T1000 (cell line): ENCODE results near the gene PALM2AKAP2.
A peak's percentile ranks its signal among the peaks of the same experiment; 100 is the strongest.

Source experiments
- DNase-seq: peaks from one replicate; lab custom pipeline; 2025; ENCODE audit warnings: mixed read lengths; lab: John Stamatoyannopoulos, UW

PALM2AKAP2 gene

GRCh38 chr9:109779711-109780452 lies at the start of gene PALM2AKAP2:
Gene PALM2AKAP2, plus strand, starts transcription at chr9:109780198. Its CDS starts 291 bp downstream, at chr9:109780489.
- DNase-seq: peak; percentile 36

DNA sequence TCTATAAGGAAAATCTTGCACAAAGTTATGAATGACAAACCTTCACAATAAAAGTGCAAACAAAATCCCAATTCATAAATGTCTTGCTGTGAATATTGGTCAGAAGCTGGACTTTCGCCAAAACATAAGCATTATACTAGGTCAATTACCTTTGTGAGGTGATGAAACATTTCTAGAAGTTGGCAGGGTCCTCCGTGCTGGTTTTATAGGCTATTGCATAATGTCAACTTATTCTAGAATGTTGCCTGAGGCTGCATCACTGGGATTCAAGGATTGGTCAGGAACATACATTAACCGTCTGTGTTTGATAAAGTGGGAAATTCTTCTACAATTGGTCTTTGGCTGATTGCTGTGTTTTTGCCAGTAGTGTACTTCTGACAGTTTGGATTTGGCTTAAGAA lies 49.8 kb upstream of the PALM2AKAP2 start:
- peak; percentile 8 for DNase-seq

DNA sequence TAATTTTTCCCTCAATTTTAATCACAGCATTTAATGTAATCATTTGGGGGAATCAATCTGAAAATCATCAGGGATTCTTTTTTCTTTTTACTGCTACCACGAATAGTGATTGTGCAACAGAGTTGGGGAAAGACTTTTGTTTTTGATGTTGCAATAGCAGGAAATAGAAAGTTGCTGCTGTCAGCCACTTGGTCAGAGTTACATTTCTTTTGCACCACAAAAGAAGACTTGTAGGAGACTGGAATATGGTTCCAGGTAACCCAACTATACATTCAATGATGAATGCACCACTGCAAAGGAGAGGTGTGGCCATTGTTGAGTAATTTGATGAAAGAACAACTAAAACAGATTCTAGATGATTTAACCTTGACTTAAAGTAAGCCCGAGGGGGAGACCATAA lies 46.3 kb upstream of the PALM2AKAP2 start:
- no peak for DNase-seq

- no peak for DNase-seq
Measured at GRCh38 chr9:109734814-109735213, 45.2 kb upstream of the PALM2AKAP2 start.

- DNase-seq: no peak
Measured at GRCh38 chr9:109735801-109736200, 44.2 kb upstream of the PALM2AKAP2 start.

DNA sequence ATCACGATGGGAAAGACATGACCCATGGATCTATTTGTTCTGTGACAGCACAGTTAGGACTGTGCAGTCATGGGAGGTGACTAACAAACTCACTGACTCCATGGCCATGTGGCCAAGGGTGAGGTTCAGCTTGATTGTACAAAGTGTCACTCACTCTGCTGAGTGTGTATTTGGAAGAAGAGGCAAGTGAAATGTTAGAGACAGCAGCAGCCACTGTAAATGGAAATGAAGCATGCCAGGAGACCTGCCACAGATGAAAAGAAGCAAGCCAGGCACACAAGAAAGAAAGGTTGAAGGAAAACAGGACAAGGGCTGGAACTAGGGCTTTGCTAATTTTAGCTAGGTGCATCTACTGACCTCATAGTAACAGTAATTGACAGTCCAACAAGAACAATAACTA lies 42.7 kb upstream of the PALM2AKAP2 start:
- DNase-seq: no peak

DNA sequence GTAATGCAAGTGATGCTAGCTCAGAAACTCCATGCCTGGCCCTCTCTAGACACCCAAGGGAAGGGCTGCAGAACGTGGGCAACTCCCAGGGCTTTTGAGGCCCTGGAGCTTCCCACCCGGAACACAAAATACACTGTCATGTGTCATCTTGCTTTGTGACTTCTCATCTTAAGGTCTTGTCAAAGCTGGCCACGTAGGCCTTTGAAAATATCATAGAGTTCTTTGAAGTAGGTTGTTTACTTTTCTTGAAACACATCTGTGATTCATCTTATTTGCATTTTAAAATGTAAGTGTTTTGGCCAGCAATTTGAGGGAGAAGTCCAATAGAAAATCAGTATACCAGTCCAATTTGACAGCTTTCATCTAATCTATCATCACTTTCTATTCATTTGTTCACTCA lies 40.2 kb upstream of the PALM2AKAP2 start:
- DNase-seq: no peak

- DNase-seq: no peak
Measured at GRCh38 chr9:109742776-109743348, 37.1 kb upstream of the PALM2AKAP2 start.

GRCh38 chr9:109743696-109744095 lies 36.3 kb upstream of the PALM2AKAP2 start:
- no peak for DNase-seq

DNA sequence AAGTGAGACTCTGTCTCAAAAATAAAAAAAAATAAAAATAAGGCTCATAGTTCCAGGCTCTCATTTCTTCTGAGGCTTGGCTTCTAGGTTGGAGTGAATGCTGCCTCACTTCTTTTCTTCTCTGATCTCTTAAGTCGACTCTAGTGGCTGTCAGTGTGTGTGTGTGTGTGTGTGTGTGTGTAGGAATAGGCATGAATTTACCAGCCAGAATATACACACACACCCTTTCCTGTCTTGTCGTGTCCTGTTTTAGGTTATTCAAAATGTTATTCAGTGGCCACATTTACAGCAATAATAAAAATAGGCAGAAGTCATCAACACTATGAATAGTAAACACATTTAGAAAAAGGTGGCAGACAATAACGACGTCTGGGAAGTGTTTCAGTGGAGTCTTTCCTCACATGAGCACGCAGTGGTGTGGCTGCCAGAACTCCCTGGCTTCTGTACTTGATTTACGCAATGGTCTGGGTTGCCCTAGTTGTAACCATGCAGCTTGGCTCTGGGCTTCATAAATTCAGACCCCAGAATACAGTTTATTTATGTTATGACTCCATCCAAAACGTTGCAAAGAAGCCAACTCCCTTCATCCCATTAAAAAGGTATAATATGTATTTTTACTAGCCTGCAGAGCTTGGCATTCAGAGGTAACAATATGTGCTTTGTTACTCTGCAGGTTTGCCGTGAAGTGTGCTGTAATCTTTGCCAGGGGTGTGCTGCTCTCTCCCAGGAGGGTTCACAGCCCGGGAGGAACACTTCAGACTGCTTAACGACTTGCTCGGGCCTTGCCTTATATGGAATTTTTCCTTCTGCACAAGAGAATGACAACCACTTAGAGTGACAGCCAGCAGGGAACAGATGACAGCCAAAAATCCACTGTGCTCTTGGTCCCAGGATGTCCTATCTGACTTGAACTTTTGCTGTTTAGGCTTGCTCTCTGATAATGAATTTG lies 34.4 kb upstream of the PALM2AKAP2 start:
- DNase-seq: no peak

GRCh38 chr9:109751253-109751652 lies 28.7 kb upstream of the PALM2AKAP2 start:
- DNase-seq: no peak

- no peak for DNase-seq
Measured at GRCh38 chr9:109753308-109753707, 26.7 kb upstream of the PALM2AKAP2 start.

- no peak for DNase-seq
Measured at GRCh38 chr9:109755040-109755439, 25.0 kb upstream of the PALM2AKAP2 start.

DNA sequence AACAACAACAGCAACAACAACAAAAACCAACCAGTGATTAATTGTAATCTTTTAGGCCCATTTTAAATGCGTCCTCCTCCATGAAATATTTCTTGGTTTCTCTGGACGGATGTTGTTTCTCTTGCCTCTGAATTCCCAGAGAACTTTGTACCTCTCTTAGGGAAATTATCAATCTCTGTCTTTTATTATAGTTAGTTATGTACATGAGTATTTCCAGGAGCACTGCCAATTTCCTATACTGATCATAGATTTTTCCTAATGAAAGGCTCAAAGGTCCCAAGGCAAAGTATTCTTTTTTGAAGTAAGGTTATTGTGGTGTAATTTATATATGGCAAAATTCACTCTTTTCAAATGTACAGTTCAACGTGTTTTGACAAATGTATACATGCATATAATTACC lies 20.4 kb upstream of the PALM2AKAP2 start:
- no peak for DNase-seq

GRCh38 chr9:109765278-109765677 lies 14.7 kb upstream of the PALM2AKAP2 start:
- no peak for DNase-seq

GRCh38 chr9:109765830-109766229 lies 14.2 kb upstream of the PALM2AKAP2 start:
- no peak for DNase-seq

DNA sequence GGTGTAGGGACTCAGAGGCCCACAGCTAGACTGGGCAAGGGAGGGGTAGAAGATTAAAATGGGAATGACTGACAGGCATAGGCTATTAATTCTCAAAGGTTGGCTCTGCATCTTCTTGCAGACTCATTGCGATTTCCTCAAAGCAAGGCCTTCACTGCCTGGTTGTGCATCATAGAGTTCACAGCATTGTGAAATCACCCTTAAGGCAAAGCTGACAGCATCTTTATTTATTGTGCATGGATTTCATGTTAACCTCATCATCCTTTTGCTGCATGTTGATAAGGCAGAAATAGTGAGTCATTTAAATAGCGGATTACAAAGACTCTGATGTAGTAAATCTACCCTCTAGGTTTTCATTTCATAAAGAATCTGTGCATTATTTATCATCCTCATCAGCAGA lies 13.6 kb upstream of the PALM2AKAP2 start:
- peak; percentile 35 for DNase-seq

DNA sequence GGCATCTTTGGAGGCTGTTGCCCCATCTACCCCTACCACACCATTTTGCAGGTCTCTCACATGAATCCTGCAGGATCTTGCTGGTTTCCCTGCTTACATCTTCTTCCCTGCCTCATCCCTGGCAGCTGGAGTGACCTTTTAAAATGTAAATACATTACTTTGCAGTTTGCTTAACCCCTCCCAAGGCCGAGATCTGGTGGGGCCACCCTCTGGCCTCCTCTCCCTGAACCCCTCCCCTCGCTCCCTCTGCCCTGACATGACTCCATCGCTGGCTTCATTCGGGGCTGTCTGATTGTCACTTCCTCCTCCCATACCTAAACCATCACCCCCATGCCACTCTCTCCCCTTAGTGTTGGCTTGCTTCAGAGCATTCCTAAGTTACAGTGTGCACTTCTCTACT lies 12.6 kb upstream of the PALM2AKAP2 start:
- no peak for DNase-seq

- DNase-seq: no peak
Measured at GRCh38 chr9:109767814-109768213, 12.2 kb upstream of the PALM2AKAP2 start.

DNA sequence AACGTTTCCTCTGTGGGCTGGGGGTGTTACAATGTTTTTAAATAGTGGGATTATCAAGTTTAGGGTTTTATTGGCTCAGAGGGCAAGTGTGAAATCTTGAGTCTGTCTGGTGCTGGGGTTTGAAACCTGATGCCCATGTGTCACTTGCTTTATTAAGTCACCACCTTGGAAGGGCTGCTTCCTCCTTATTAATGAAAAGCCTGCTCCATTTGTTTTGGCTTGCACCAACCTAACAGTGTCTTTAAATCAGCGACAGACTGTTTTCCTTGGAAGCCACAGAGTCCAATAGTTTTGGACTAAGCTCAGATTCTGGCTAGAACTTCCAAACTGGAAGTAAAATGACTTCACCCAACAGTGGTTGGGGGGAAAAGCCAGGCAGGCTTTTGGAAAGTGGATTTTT lies 10.7 kb upstream of the PALM2AKAP2 start:
- no peak for DNase-seq

DNA sequence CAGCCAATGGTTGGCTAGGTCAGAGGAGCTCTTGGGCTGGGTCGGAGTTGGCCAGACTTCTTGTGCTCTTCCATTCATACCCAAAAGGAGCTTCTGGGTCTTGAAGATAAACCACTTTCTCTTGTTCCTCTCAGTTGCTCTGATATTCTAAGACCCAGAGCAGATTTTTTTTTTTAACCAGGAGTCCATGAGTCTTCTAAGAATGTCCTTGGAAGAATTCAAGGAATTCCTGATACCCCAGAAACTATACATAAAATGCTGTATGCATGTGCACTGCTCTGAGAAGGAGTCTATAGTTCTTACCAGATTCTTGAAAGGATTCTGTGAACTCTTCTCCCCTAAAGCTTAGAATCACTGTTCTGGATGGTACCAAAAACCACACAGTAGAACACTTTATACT lies 9.9 kb upstream of the PALM2AKAP2 start:
- DNase-seq: no peak

DNA sequence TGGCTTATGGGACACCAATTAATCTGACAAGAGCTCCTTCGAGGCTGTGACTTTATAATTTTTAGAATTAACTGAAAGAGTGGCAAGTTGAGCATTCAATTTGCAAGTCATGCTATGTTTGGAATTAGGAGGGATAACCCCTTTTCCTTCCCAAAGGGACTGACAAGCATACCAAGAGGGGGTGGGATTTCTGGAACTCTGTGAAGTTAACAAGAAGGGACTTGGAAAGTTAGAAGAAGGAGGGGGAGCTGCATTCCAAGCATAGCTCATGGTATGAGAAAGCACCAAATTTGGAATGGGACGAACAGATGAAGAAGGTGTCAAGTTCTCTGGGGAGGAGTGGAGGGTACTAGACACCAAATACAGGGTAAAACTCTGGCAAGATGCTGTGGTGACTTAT lies 8.9 kb upstream of the PALM2AKAP2 start:
- DNase-seq: no peak
